Glomerular visceral epithelial cell (primary cell): Measurements from ENCODE around the gene SFMBT2.
A peak's percentile ranks its signal among the peaks of the same experiment; 100 is the strongest.

ENCODE experiments used
- DNase-seq: peaks from one replicate; pipeline ENCODE4 v3.0.0-alpha.2; 2016; ENCODE audit errors: extremely low spot score

The SFMBT2 gene

GRCh38 chr10:7410862-7411670, at the start of gene SFMBT2:
TSS of gene SFMBT2 (minus strand) at chr10:7411034. CDS start at chr10:7381898, 29,136 bp downstream.
- peak; percentile 3 for DNase-seq

GRCh38 chr10:7460006-7460405, 49.2 kb upstream of the SFMBT2 start:
- DNase-seq = no peak

GRCh38 chr10:7458556-7458955, 47.7 kb upstream of the SFMBT2 start:
- no peak for DNase-seq

- DNase-seq = no peak
These were observed 46.9 kb upstream of the SFMBT2 start for GRCh38 chr10:7457478-7458316.

GRCh38 chr10:7449063-7449695, 38.3 kb upstream of the SFMBT2 start:
- DNase-seq = no peak

- DNase-seq = no peak
These were observed 34.8 kb upstream of the SFMBT2 start for GRCh38 chr10:7445474-7446185.

GRCh38 chr10:7444551-7445121, 33.8 kb upstream of the SFMBT2 start:
- no peak for DNase-seq

- DNase-seq = no peak
These were observed 32.2 kb upstream of the SFMBT2 start for GRCh38 chr10:7443036-7443435.

GRCh38 chr10:7441403-7442147, 30.7 kb upstream of the SFMBT2 start:
- DNase-seq = no peak

GRCh38 chr10:7439696-7440095, 28.9 kb upstream of the SFMBT2 start:
- DNase-seq = no peak

- DNase-seq = no peak
These were observed 27.6 kb upstream of the SFMBT2 start for GRCh38 chr10:7438196-7438986.

GRCh38 chr10:7436490-7437100, 25.8 kb upstream of the SFMBT2 start:
- no peak for DNase-seq

GRCh38 chr10:7435674-7436073, 24.8 kb upstream of the SFMBT2 start:
- no peak for DNase-seq

GRCh38 chr10:7434378-7434777, 23.5 kb upstream of the SFMBT2 start:
- no peak for DNase-seq

GRCh38 chr10:7433861-7434260, 23.0 kb upstream of the SFMBT2 start:
- DNase-seq = no peak

GRCh38 chr10:7432884-7433726, 22.3 kb upstream of the SFMBT2 start:
- no peak for DNase-seq

- no peak for DNase-seq
These were observed 18.0 kb upstream of the SFMBT2 start for GRCh38 chr10:7428673-7429350.

- DNase-seq = no peak
These were observed 15.5 kb upstream of the SFMBT2 start for GRCh38 chr10:7426349-7426748.
